Skeletal muscle cell (primary cell): ENCODE measurements around the gene C2.
"Not testable (repeated sequence)": the region's sequence is repeated elsewhere in the genome, so short reads cannot be mapped to it uniquely, and the experiment has no call there.

Source experiments
- DNase-seq: peaks from one replicate; pipeline ENCODE4 v3.0.0-alpha.2; 2010; ENCODE audit warnings: low read depth
- H3K4me3 ChIP-seq: 2 replicates; pipeline ENCODE4 v1.5.1; 2011; ENCODE audit warnings: low read depth, mild to moderate bottlenecking, control low read depth, low read length, moderate library complexity

Gene C2

GRCh38 chr6:31970604-31971271 lies 43.2 kb downstream of the C2 start:
- peak overlapping the region; percentile 92 for H3K4me3 ChIP-seq
- no peak for DNase-seq

- no peak for DNase-seq
Observed at GRCh38 chr6:31971279-31971992, 43.9 kb downstream of the C2 start.

GRCh38 chr6:31971993-31972708 lies 44.6 kb downstream of the C2 start, which contains the start of gene DXO:
Gene DXO, minus strand, starts transcription at chr6:31972138. Its CDS starts 463 bp downstream, at chr6:31971675.
- peak within 1 kb of the TSS; percentile 92 for H3K4me3 ChIP-seq
- DNase-seq, result peak; percentile 96

More at GRCh38 chr6:31971279-31971992, 43.9 kb downstream of the C2 start:
- peak overlapping the region; percentile 92 for H3K4me3 ChIP-seq

GRCh38 chr6:31972709-31973350 lies 45.3 kb downstream of the C2 start:
- peak overlapping the region; percentile 92 for H3K4me3 ChIP-seq
- DNase-seq, result no peak

GRCh38 chr6:31976065-31976464 lies 48.5 kb downstream of the C2 start:
- H3K4me3 ChIP-seq, DNase-seq: not testable (repeated sequence)

- no peak overlapping the region for H3K4me3 ChIP-seq
- no peak for DNase-seq
Observed at GRCh38 chr6:31977816-31978431, 50.4 kb downstream of the C2 start.

- no peak overlapping the region for H3K4me3 ChIP-seq
- DNase-seq, result no peak
Observed at GRCh38 chr6:31978831-31979230, 51.3 kb downstream of the C2 start.

- DNase-seq, result no peak
- no peak overlapping the region for H3K4me3 ChIP-seq
Observed at GRCh38 chr6:31979238-31979898, 51.9 kb downstream of the C2 start.

- DNase-seq, H3K4me3 ChIP-seq: not testable (repeated sequence)
Observed at GRCh38 chr6:31980195-31980876, 52.8 kb downstream of the C2 start.

- not testable (repeated sequence) for H3K4me3 ChIP-seq, DNase-seq
Observed at GRCh38 chr6:31980998-31981397, 53.5 kb downstream of the C2 start.

- DNase-seq, H3K4me3 ChIP-seq: not testable (repeated sequence)
Observed at GRCh38 chr6:31981744-31982143, 54.2 kb downstream of the C2 start, which contains the start of gene C4A. Gene C4A, plus strand, starts transcription at chr6:31982057. Its CDS starts 51 bp downstream, at chr6:31982108.

GRCh38 chr6:31989363-31989762 lies 61.8 kb downstream of the C2 start:
- DNase-seq, H3K4me3 ChIP-seq: not testable (repeated sequence)

- DNase-seq, H3K4me3 ChIP-seq: not testable (repeated sequence)
Observed at GRCh38 chr6:31994421-31994820, 66.9 kb downstream of the C2 start.
